ENCODE data around the gene L3MBTL4. TPM values are rescaled to one million over a fixed set of nuclear protein-coding genes. Genes with fewer than 3 reads are reported as not detected.

Gene L3MBTL4
- total RNA-seq, 2 experiments from 2014 or later, result not detected

GRCh38 chr18:6376433-6377229, 38.1 kb downstream of the L3MBTL4 start:
- no peaks in the 10 kb centered on the region for H3K36me3 ChIP-seq (ENCODE audit: insufficient read depth, low read length)
- no TSS peak for BruUV-seq (replicated peaks)
- no peaks in the 10 kb centered on the region for H3K4me1 ChIP-seq (ENCODE audit: insufficient read depth, low read length, poor library complexity, severe bottlenecking)
- H3K4me2 ChIP-seq (ENCODE audit: low read length), result no peak overlapping the region
- H3K27ac ChIP-seq (ENCODE audit: low read depth, low read length, poor library complexity, severe bottlenecking), result no peak overlapping the region
- H3K79me2 ChIP-seq (ENCODE audit: insufficient read depth, low read depth, low read length), result no peaks in the 10 kb centered on the region
- no peak for DNase-seq (ENCODE audit: low spot score)
- H3K4me3 ChIP-seq (ENCODE audit: low read depth, low read length, poor library complexity, severe bottlenecking), result no peak overlapping the region
- H3K9me2 ChIP-seq (ENCODE audit: insufficient read depth, low read length), result no peaks in the 10 kb centered on the region
- CTCF ChIA-PET (ENCODE audit: unreplicated experiment), result no interaction called here
- H4K20me1 ChIP-seq (ENCODE audit: insufficient read depth, low read length), result no peaks in the 10 kb centered on the region
- TF ChIP-seq EZH2phosphoT487 (IDR thresholded peaks at IDR 0.05; ENCODE audit: borderline replicate concordance, low read depth, low read length), result no peak
- no peak for TF ChIP-seq CTCF (conservative IDR thresholded peaks at IDR 0.05; ENCODE audit: low read length)
- H2AFZ ChIP-seq (ENCODE audit: low read length), result no peak overlapping the region
- H3K9me3 ChIP-seq (ENCODE audit: low read length), result no peaks in the 10 kb centered on the region
- POLR2A ChIA-PET, result interaction anchor here (0.7 kb wide), 1 partner anchor 18 kb away, joined by 3 read pairs; no protein-coding TSS in a partner anchor
- intact Hi-C loops (cut with micrococcal nuclease; ENCODE audit: unreplicated experiment), result no loop called here

DNA sequence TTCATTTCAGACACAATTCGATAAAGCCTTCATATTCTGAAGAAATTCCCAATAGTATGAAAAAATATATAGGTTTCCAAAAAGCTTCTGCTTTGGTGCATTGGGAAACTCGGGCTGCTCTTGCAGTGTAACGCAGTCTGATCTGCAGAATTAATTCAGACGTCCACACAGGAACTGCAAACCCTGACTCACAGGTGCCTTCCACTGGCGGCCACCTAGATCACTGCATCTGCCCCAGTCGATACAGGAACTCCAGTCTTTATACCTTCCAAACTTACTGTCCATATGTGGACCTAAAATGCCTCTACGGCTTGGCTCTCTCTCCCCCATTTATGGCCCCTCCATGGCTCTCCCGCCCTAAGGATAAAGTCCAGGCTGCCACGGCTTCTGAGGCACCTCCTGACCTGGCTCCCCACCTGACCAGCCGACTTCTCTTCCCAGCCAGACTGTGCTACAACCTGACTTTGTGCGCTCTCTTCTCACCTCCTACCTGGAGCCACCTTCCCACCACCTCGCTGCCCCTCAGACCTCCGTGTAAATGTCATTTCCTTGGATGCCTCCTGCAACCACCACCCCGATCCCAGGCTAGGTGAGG, 39.7 kb downstream of the L3MBTL4 start:
- Histone ChIP-seq H3K4me3 (ENCODE audit: low read depth, low read length, poor library complexity, severe bottlenecking) (no peak overlapping the region), H3K36me3 (ENCODE audit: insufficient read depth, low read length) (no peaks in the 10 kb centered on the region), H4K20me1 (ENCODE audit: insufficient read depth, low read length) (no peaks in the 10 kb centered on the region), H3K4me2 (ENCODE audit: low read length) (no peak overlapping the region), H3K9me3 (ENCODE audit: low read length) (no peaks in the 10 kb centered on the region), H2AFZ (ENCODE audit: low read length) (no peak overlapping the region), H3K79me2 (ENCODE audit: insufficient read depth, low read depth, low read length) (no peaks in the 10 kb centered on the region), H3K9me2 (ENCODE audit: insufficient read depth, low read length) (no peaks in the 10 kb centered on the region), H3K4me1 (ENCODE audit: insufficient read depth, low read length, poor library complexity, severe bottlenecking) (no peaks in the 10 kb centered on the region), H3K27ac (ENCODE audit: low read depth, low read length, poor library complexity, severe bottlenecking) (no peak overlapping the region)
- TF ChIP-seq CTCF (conservative IDR thresholded peaks at IDR 0.05; ENCODE audit: low read length) (no peak), EZH2phosphoT487 (IDR thresholded peaks at IDR 0.05; ENCODE audit: borderline replicate concordance, low read depth, low read length) (no peak)
- ChIA-PET CTCF (ENCODE audit: unreplicated experiment) (no interaction called here), POLR2A (no interaction called here)
- intact Hi-C loops (cut with micrococcal nuclease; ENCODE audit: unreplicated experiment), result no loop called here
- no TSS peak for BruUV-seq (replicated peaks)
- no peak for DNase-seq (ENCODE audit: low spot score)

GRCh38 chr18:6374340-6374739, 40.4 kb downstream of the L3MBTL4 start:
- POLR2A ChIA-PET, result no interaction called here
- intact Hi-C loops (cut with micrococcal nuclease; ENCODE audit: unreplicated experiment), result no loop called here
- no peaks in the 10 kb centered on the region for H4K20me1 ChIP-seq (ENCODE audit: insufficient read depth, low read length)
- no TSS peak for BruUV-seq (replicated peaks)
- no peaks in the 10 kb centered on the region for H3K79me2 ChIP-seq (ENCODE audit: insufficient read depth, low read depth, low read length)
- H3K36me3 ChIP-seq (ENCODE audit: insufficient read depth, low read length), result no peaks in the 10 kb centered on the region
- H3K9me2 ChIP-seq (ENCODE audit: insufficient read depth, low read length), result no peaks in the 10 kb centered on the region
- CTCF ChIA-PET (ENCODE audit: unreplicated experiment), result no interaction called here
- H3K4me1 ChIP-seq (ENCODE audit: insufficient read depth, low read length, poor library complexity, severe bottlenecking), result no peaks in the 10 kb centered on the region
- H3K4me3 ChIP-seq (ENCODE audit: low read depth, low read length, poor library complexity, severe bottlenecking), result no peak overlapping the region
- TF ChIP-seq EZH2phosphoT487 (IDR thresholded peaks at IDR 0.05; ENCODE audit: borderline replicate concordance, low read depth, low read length), result no peak
- no peak for TF ChIP-seq CTCF (conservative IDR thresholded peaks at IDR 0.05; ENCODE audit: low read length)
- DNase-seq (ENCODE audit: low spot score), result no peak
- H3K4me2 ChIP-seq (ENCODE audit: low read length), result no peak overlapping the region
- H3K9me3 ChIP-seq (ENCODE audit: low read length), result no peaks in the 10 kb centered on the region
- no peak overlapping the region for H2AFZ ChIP-seq (ENCODE audit: low read length)
- H3K27ac ChIP-seq (ENCODE audit: low read depth, low read length, poor library complexity, severe bottlenecking), result no peak overlapping the region
